ENCODE data around the gene GMEB1. TPM values are rescaled to one million over a fixed set of nuclear protein-coding genes. Genes with fewer than 3 reads are reported as not detected.
"Not testable (repeated sequence)": the region's sequence is repeated elsewhere in the genome, so short reads cannot be mapped to it uniquely, and the experiment has no call there.

The GMEB1 gene
- polyA plus RNA-seq, 4 donors: 2.5 to 13.7 (median 6.0) TPM

- WGBS, 3 donors: 96 to 99% (median 97%) methylated on average over 11 of the region's 11 CpGs
- H3K9me3 ChIP-seq (ENCODE audit: control insufficient read depth in 2 of 2, insufficient read depth in 1 of 2, low read depth in 1 of 2, low read length in 1 of 2); H3K4me3 ChIP-seq (ENCODE audit: low read depth in 1 of 3, low read length in 3 of 3); H3K27me3 ChIP-seq (ENCODE audit: control insufficient read depth in 3 of 3, insufficient read depth in 3 of 3, low read length in 3 of 3); H3K36me3 ChIP-seq (ENCODE audit: control insufficient read depth in 3 of 3, insufficient read depth in 2 of 3, low read depth in 1 of 3, low read length in 3 of 3); DNase-seq; H3K27ac ChIP-seq (ENCODE audit: low read depth in 1 of 3, low read length in 2 of 3); FAIRE-seq: not testable (repeated sequence)
- peaks cover 0 to 26% (median 3%) of the 10 kb centered on the region in 3 donors for H3K4me1 ChIP-seq (ENCODE audit: control insufficient read depth in 3 of 3, insufficient read depth in 2 of 3, low read depth in 1 of 3, low read length in 2 of 3)
Observed at GRCh38 chr1:28645406-28645805, 23.2 kb upstream of the GMEB1 start.

GRCh38 chr1:28646040-28646439 is 22.5 kb upstream of the GMEB1 start:
- H3K4me3 ChIP-seq (ENCODE audit: low read depth in 1 of 3, low read length in 3 of 3): no peak overlapping the region
- H3K4me1 ChIP-seq (ENCODE audit: control insufficient read depth in 3 of 3, insufficient read depth in 2 of 3, low read depth in 1 of 3, low read length in 2 of 3): peaks cover 0 to 25% (median 3%) of the 10 kb centered on the region in 3 donors
- no peaks in the 10 kb centered on the region for H3K27me3 ChIP-seq (ENCODE audit: control insufficient read depth in 3 of 3, insufficient read depth in 3 of 3, low read length in 3 of 3)
- H3K9me3 ChIP-seq (ENCODE audit: control insufficient read depth in 2 of 2, insufficient read depth in 1 of 2, low read depth in 1 of 2, low read length in 1 of 2): no peaks in the 10 kb centered on the region
- DNase-seq (no peak), FAIRE-seq (no peak)
- peak overlapping the region in 1 of 3 donors; percentile 19 for H3K27ac ChIP-seq (ENCODE audit: low read depth in 1 of 3, low read length in 2 of 3)
- WGBS, 3 donors: 90 to 95% (median 92%) methylated on average over 1 of the region's 1 CpG
- H3K36me3 ChIP-seq (ENCODE audit: control insufficient read depth in 3 of 3, insufficient read depth in 2 of 3, low read depth in 1 of 3, low read length in 3 of 3): no peaks in the 10 kb centered on the region

GRCh38 chr1:28648008-28648473 is 20.5 kb upstream of the GMEB1 start:
- H3K27ac ChIP-seq (ENCODE audit: low read depth in 1 of 3, low read length in 2 of 3): peak overlapping the region; percentile 80 to 96 (median 88)
- 1% methylated on average over 18 of the region's 18 CpGs for WGBS, 3 donors
- DNase-seq (peak; percentile 94 to 96), FAIRE-seq (no peak)
- H3K36me3 ChIP-seq (ENCODE audit: control insufficient read depth in 3 of 3, insufficient read depth in 2 of 3, low read depth in 1 of 3, low read length in 3 of 3): no peaks in the 10 kb centered on the region
- H3K4me1 ChIP-seq (ENCODE audit: control insufficient read depth in 3 of 3, insufficient read depth in 2 of 3, low read depth in 1 of 3, low read length in 2 of 3): peaks cover 0 to 17% (median 3%) of the 10 kb centered on the region in 3 donors
- peak overlapping the region in 2 of 3 donors; percentile 48 for H3K4me3 ChIP-seq (ENCODE audit: low read depth in 1 of 3, low read length in 3 of 3)
- H3K27me3 ChIP-seq (ENCODE audit: control insufficient read depth in 3 of 3, insufficient read depth in 3 of 3, low read length in 3 of 3): no peaks in the 10 kb centered on the region
- H3K9me3 ChIP-seq (ENCODE audit: control insufficient read depth in 2 of 2, insufficient read depth in 1 of 2, low read depth in 1 of 2, low read length in 1 of 2): no peaks in the 10 kb centered on the region

- no peaks in the 10 kb centered on the region for H3K27me3 ChIP-seq (ENCODE audit: control insufficient read depth in 3 of 3, insufficient read depth in 3 of 3, low read length in 3 of 3)
- H3K4me1 ChIP-seq (ENCODE audit: control insufficient read depth in 3 of 3, insufficient read depth in 2 of 3, low read depth in 1 of 3, low read length in 2 of 3): peaks cover 0 to 17% (median 3%) of the 10 kb centered on the region in 3 donors
- no peaks in the 10 kb centered on the region for H3K36me3 ChIP-seq (ENCODE audit: control insufficient read depth in 3 of 3, insufficient read depth in 2 of 3, low read depth in 1 of 3, low read length in 3 of 3)
- FAIRE-seq (no peak), DNase-seq (peak; percentile 95 to 96)
- no peaks in the 10 kb centered on the region for H3K9me3 ChIP-seq (ENCODE audit: control insufficient read depth in 2 of 2, insufficient read depth in 1 of 2, low read depth in 1 of 2, low read length in 1 of 2)
- WGBS, 3 donors: 1% methylated on average over 28 of the region's 28 CpGs
- H3K4me3 ChIP-seq (ENCODE audit: low read depth in 1 of 3, low read length in 3 of 3): peak within 1 kb of the TSS in 2 of 3 donors; percentile 48
- peak within 1 kb of the TSS; percentile 80 to 96 (median 88) for H3K27ac ChIP-seq (ENCODE audit: low read depth in 1 of 3, low read length in 2 of 3)
Observed at GRCh38 chr1:28648474-28649198, 19.9 kb upstream of the GMEB1 start, which contains the start of gene RNU11. Gene RNU11 (plus strand): TSS chr1:28648600.

- DNase-seq; H3K27me3 ChIP-seq (ENCODE audit: control insufficient read depth in 3 of 3, insufficient read depth in 3 of 3, low read length in 3 of 3); H3K4me3 ChIP-seq (ENCODE audit: low read depth in 1 of 3, low read length in 3 of 3); FAIRE-seq; H3K27ac ChIP-seq (ENCODE audit: low read depth in 1 of 3, low read length in 2 of 3); H3K9me3 ChIP-seq (ENCODE audit: control insufficient read depth in 2 of 2, insufficient read depth in 1 of 2, low read depth in 1 of 2, low read length in 1 of 2); H3K4me1 ChIP-seq (ENCODE audit: control insufficient read depth in 3 of 3, insufficient read depth in 2 of 3, low read depth in 1 of 3, low read length in 2 of 3); H3K36me3 ChIP-seq (ENCODE audit: control insufficient read depth in 3 of 3, insufficient read depth in 2 of 3, low read depth in 1 of 3, low read length in 3 of 3): not testable (repeated sequence)
- WGBS, 3 donors: 53 to 71% (median 53%) methylated on average over 13 of the region's 13 CpGs
Observed at GRCh38 chr1:28653063-28653462, 15.5 kb upstream of the GMEB1 start.

- DNase-seq: peak; percentile 55 to 64
- H3K27ac ChIP-seq (ENCODE audit: low read depth in 1 of 3, low read length in 2 of 3); H3K27me3 ChIP-seq (ENCODE audit: control insufficient read depth in 3 of 3, insufficient read depth in 3 of 3, low read length in 3 of 3); H3K4me1 ChIP-seq (ENCODE audit: control insufficient read depth in 3 of 3, insufficient read depth in 2 of 3, low read depth in 1 of 3, low read length in 2 of 3); H3K36me3 ChIP-seq (ENCODE audit: control insufficient read depth in 3 of 3, insufficient read depth in 2 of 3, low read depth in 1 of 3, low read length in 3 of 3); H3K9me3 ChIP-seq (ENCODE audit: control insufficient read depth in 2 of 2, insufficient read depth in 1 of 2, low read depth in 1 of 2, low read length in 1 of 2); H3K4me3 ChIP-seq (ENCODE audit: low read depth in 1 of 3, low read length in 3 of 3); FAIRE-seq: not testable (repeated sequence)
- 19 to 55% (median 24%) methylated on average over 3 of the region's 3 CpGs for WGBS, 3 donors
Observed at GRCh38 chr1:28653870-28654269, 14.7 kb upstream of the GMEB1 start.

- H3K4me3 ChIP-seq (ENCODE audit: low read depth in 1 of 3, low read length in 3 of 3); H3K4me1 ChIP-seq (ENCODE audit: control insufficient read depth in 3 of 3, insufficient read depth in 2 of 3, low read depth in 1 of 3, low read length in 2 of 3); H3K36me3 ChIP-seq (ENCODE audit: control insufficient read depth in 3 of 3, insufficient read depth in 2 of 3, low read depth in 1 of 3, low read length in 3 of 3); H3K9me3 ChIP-seq (ENCODE audit: control insufficient read depth in 2 of 2, insufficient read depth in 1 of 2, low read depth in 1 of 2, low read length in 1 of 2); H3K27me3 ChIP-seq (ENCODE audit: control insufficient read depth in 3 of 3, insufficient read depth in 3 of 3, low read length in 3 of 3); FAIRE-seq: not testable (repeated sequence)
- 67 to 79% (median 71%) methylated on average over 10 of the region's 10 CpGs for WGBS, 3 donors
- peak; percentile 55 to 59 for DNase-seq
- peak overlapping the region in 1 of 3 donors; percentile 56 for H3K27ac ChIP-seq (ENCODE audit: low read depth in 1 of 3, low read length in 2 of 3)
Observed at GRCh38 chr1:28655448-28656311, 12.9 kb upstream of the GMEB1 start.

- Histone ChIP-seq H3K27ac (ENCODE audit: low read depth in 1 of 3, low read length in 2 of 3) (peak overlapping the region in 1 of 3 donors; percentile 51), H3K9me3 (ENCODE audit: control insufficient read depth in 2 of 2, insufficient read depth in 1 of 2, low read depth in 1 of 2, low read length in 1 of 2) (no peaks in the 10 kb centered on the region), H3K4me3 (ENCODE audit: low read depth in 1 of 3, low read length in 3 of 3) (no peak overlapping the region), H3K36me3 (ENCODE audit: control insufficient read depth in 3 of 3, insufficient read depth in 2 of 3, low read depth in 1 of 3, low read length in 3 of 3) (no peaks in the 10 kb centered on the region), H3K27me3 (ENCODE audit: control insufficient read depth in 3 of 3, insufficient read depth in 3 of 3, low read length in 3 of 3) (no peaks in the 10 kb centered on the region), H3K4me1 (ENCODE audit: control insufficient read depth in 3 of 3, insufficient read depth in 2 of 3, low read depth in 1 of 3, low read length in 2 of 3) (no peaks in the 10 kb centered on the region)
- WGBS, 3 donors: 84 to 93% (median 90%) methylated on average over 6 of the region's 6 CpGs
- DNase-seq: no peak
- no peak for FAIRE-seq
Observed at GRCh38 chr1:28656335-28656734, 12.2 kb upstream of the GMEB1 start.

Data from small intestine (tissue), 7 donors.